ENCODE measurements around the gene TUBB4A. TPM values are rescaled to one million over a fixed set of nuclear protein-coding genes. Genes with fewer than 3 reads are reported as not detected.
"Not testable (repeated sequence)": the region's sequence is repeated elsewhere in the genome, so short reads cannot be mapped to it uniquely, and the experiment has no call there.

The TUBB4A gene
- 1 to 10 TPM; 2.5 to 3.0 TPM for total RNA-seq

DNA sequence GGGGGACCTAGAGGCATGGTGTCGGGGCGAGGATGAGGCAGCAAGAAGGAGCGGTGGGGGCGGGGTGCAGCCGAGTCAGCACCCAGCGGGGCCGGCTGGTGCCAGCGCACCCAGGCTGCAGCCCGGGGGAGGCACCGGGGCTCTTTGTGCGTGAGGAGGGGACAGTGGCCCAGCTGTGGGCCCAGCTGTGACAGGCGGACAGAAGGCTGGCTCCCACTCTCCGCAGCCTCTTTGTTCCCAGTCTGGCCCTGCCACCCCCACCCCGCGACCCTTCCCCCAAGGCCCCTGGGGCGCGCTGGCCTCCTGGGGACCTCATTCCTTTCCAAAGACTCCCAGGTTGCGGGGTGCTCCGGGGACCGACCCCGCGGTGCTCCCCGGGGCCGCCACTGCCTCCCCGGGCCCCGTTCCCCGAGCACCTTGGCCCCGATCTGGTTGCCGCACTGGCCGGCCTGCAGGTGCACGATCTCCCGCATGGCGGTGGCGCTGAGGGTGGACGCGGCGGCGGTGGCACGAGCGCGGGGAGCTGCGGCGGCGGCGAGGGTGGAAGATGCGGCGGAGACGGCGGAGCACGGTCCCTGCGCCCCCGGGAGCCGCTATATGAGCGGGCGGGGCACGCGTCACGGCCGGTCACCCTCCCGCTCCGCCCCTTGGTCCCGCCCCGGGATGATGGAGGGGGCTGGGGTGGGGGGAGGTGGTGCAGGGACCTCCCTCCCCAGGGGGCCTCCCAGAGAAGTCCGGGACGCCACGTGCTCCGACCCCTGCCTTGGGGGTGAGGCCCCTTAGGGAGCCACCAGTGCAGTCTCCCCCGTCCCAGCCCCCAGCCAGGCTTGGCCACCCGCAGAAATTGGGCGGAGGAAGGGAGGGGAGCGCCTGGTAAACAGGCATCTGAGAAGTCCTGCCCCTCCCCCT is at the start of gene TUBB4A:
TUBB4A (minus strand) TSS at position 570 of the 909 bp plus-strand sequence; CDS start at position 473, 97 bp downstream.
- peaks cover 15% of the 10 kb centered on the region for H3K27me3 Mint-ChIP-seq
- no peak within 1 kb of the TSS for H3K27ac Mint-ChIP-seq
- ChIA-PET POLR2A (interaction anchor here (1.2 to 2.5 kb wide), 3 partner anchors 12 to 50 kb away, joined by 3 to 7 read pairs (median 7); partner anchors contain the start of gene DENND1C), CTCF (interaction anchor here (0.7 kb wide), 1 partner anchor 18 kb away, joined by 3 read pairs; no protein-coding TSS in a partner anchor)
- H3K4me3 Mint-ChIP-seq: peak within 1 kb of the TSS; percentile 58
- no peaks in the 10 kb centered on the region for H3K36me3 Mint-ChIP-seq (ENCODE audit: low read depth)
- no peaks in the 10 kb centered on the region for H3K9me3 Mint-ChIP-seq
- DNase-seq: peak; percentile 50
- peaks cover 34% of the 10 kb centered on the region for H3K4me1 Mint-ChIP-seq

GRCh38 chr19:6551091-6551490 is 49.0 kb upstream of the TUBB4A start:
- H3K27me3 Mint-ChIP-seq: peaks cover 5% of the 10 kb centered on the region
- CTCF ChIA-PET: interaction anchor here (0.6 to 2.0 kb wide), 4 partner anchors 12 to 222 kb away, joined by 3 to 11 read pairs (median 4); partner anchors contain the start of gene VAV1
- no peaks in the 10 kb centered on the region for H3K36me3 Mint-ChIP-seq (ENCODE audit: low read depth)
- no peak for DNase-seq
- no peaks in the 10 kb centered on the region for H3K9me3 Mint-ChIP-seq
- POLR2A ChIA-PET: interaction anchor here (0.8 kb wide), 1 partner anchor 20 kb away, joined by 3 read pairs; the partner anchor contains the start of gene TNFSF9
- no peak overlapping the region for H3K27ac Mint-ChIP-seq
- H3K4me1 Mint-ChIP-seq: peaks cover 21% of the 10 kb centered on the region
- no peak overlapping the region for H3K4me3 Mint-ChIP-seq

GRCh38 chr19:6550679-6551078 is 48.6 kb upstream of the TUBB4A start:
- CTCF ChIA-PET: interaction anchor here (0.6 to 2.0 kb wide), 4 partner anchors 13 to 848 kb away, joined by 4 to 11 read pairs (median 4); partner anchors contain the start of gene VAV1

GRCh38 chr19:6543866-6544347 is 41.8 kb upstream of the TUBB4A start:
- Mint-ChIP-seq H3K4me1 (peaks cover 14% of the 10 kb centered on the region), H3K9me3 (no peaks in the 10 kb centered on the region), H3K4me3 (no peak overlapping the region), H3K36me3 (ENCODE audit: low read depth) (no peaks in the 10 kb centered on the region), H3K27me3 (peaks cover 9% of the 10 kb centered on the region), H3K27ac (no peak overlapping the region)
- POLR2A ChIA-PET: interaction anchor here (0.6 kb wide), 1 partner anchor 28 kb away, joined by 3 read pairs; no protein-coding TSS in a partner anchor
- no peak for DNase-seq
- CTCF ChIA-PET: no interaction called here

More at GRCh38 chr19:6550679-6551078, 48.6 kb upstream of the TUBB4A start:
- not testable (repeated sequence) for DNase-seq; H3K27me3 Mint-ChIP-seq; H3K36me3 Mint-ChIP-seq (ENCODE audit: low read depth); H3K27ac Mint-ChIP-seq; H3K4me3 Mint-ChIP-seq; H3K9me3 Mint-ChIP-seq
- POLR2A ChIA-PET: interaction anchor here (0.8 kb wide), 1 partner anchor 20 kb away, joined by 3 read pairs; the partner anchor contains the start of gene TNFSF9
- peaks cover 21% of the 10 kb centered on the region for H3K4me1 Mint-ChIP-seq

- Mint-ChIP-seq H3K27me3 (peaks cover 4% of the 10 kb centered on the region), H3K4me3 (no peak overlapping the region), H3K27ac (no peak overlapping the region), H3K36me3 (ENCODE audit: low read depth) (peaks cover under 1% of the 10 kb centered on the region), H3K9me3 (no peaks in the 10 kb centered on the region), H3K4me1 (peaks cover 31% of the 10 kb centered on the region)
- no peak for DNase-seq
- ChIA-PET POLR2A (no interaction called here), CTCF (interaction anchor here (0.7 to 1.2 kb wide), 2 partner anchors 9 to 91 kb away, joined by 3 to 5 read pairs; no protein-coding TSS in a partner anchor)
Measured at GRCh38 chr19:6540918-6541689, 39.0 kb upstream of the TUBB4A start.

GRCh38 chr19:6539514-6539913 is 37.4 kb upstream of the TUBB4A start:
- POLR2A ChIA-PET: no interaction called here
- no peak overlapping the region for H3K27ac Mint-ChIP-seq
- peaks cover 39% of the 10 kb centered on the region for H3K4me1 Mint-ChIP-seq
- DNase-seq: no peak
- H3K36me3 Mint-ChIP-seq (ENCODE audit: low read depth): peaks cover 7% of the 10 kb centered on the region
- H3K4me3 Mint-ChIP-seq: no peak overlapping the region
- H3K9me3 Mint-ChIP-seq: no peaks in the 10 kb centered on the region
- CTCF ChIA-PET: interaction anchor here (1.9 kb wide), 1 partner anchor 13 kb away, joined by 7 read pairs; no protein-coding TSS in a partner anchor
- peaks cover 3% of the 10 kb centered on the region for H3K27me3 Mint-ChIP-seq

- ChIA-PET POLR2A (interaction anchor here (0.6 to 1.4 kb wide), 9 partner anchors 16 to 836 kb away, joined by 3 read pairs; no protein-coding TSS in a partner anchor), CTCF (interaction anchor here (0.6 to 2.1 kb wide), 8 partner anchors 16 to 328 kb away, joined by 3 to 11 read pairs (median 4); partner anchors contain the start of gene TNFSF14)
- Mint-ChIP-seq H3K27me3 (peaks cover 17% of the 10 kb centered on the region), H3K4me1 (peaks cover 56% of the 10 kb centered on the region), H3K4me3 (no peak overlapping the region), H3K36me3 (ENCODE audit: low read depth) (peaks cover 11% of the 10 kb centered on the region), H3K27ac (peak overlapping the region; percentile 63), H3K9me3 (no peaks in the 10 kb centered on the region)
- no peak for DNase-seq
Measured at GRCh38 chr19:6535558-6536137, 33.5 kb upstream of the TUBB4A start.

DNA sequence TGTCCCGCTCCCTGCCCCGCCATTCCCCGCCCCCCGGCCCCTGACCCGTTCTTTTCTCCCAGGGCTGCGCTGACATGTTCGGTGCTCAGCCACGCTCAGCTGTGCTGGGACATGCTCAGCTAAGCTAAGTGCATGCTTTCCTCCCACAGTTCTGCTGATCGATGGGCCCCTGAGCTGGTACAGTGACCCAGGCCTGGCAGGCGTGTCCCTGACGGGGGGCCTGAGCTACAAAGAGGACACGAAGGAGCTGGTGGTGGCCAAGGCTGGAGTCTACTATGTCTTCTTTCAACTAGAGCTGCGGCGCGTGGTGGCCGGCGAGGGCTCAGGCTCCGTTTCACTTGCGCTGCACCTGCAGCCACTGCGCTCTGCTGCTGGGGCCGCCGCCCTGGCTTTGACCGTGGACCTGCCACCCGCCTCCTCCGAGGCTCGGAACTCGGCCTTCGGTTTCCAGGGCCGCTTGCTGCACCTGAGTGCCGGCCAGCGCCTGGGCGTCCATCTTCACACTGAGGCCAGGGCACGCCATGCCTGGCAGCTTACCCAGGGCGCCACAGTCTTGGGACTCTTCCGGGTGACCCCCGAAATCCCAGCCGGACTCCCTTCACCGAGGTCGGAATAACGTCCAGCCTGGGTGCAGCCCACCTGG is 32.5 kb upstream of the TUBB4A start:
- no peak for DNase-seq
- H3K4me3 Mint-ChIP-seq: no peak overlapping the region
- H3K4me1 Mint-ChIP-seq: peaks cover 67% of the 10 kb centered on the region

GRCh38 chr19:6533746-6534418 is 31.8 kb upstream of the TUBB4A start:
- POLR2A ChIA-PET: no interaction called here
- no peak for DNase-seq
- Mint-ChIP-seq H3K36me3 (ENCODE audit: low read depth) (peaks cover 11% of the 10 kb centered on the region), H3K9me3 (no peaks in the 10 kb centered on the region), H3K27me3 (peaks cover 32% of the 10 kb centered on the region), H3K27ac (no peak overlapping the region), H3K4me3 (no peak overlapping the region), H3K4me1 (peaks cover 68% of the 10 kb centered on the region)
- CTCF ChIA-PET: interaction anchor here (0.6 kb wide), 1 partner anchor 16 kb away, joined by 4 read pairs; no protein-coding TSS in a partner anchor

More for the DNA sequence above, 32.5 kb upstream of the TUBB4A start:
- Mint-ChIP-seq H3K9me3 (no peaks in the 10 kb centered on the region), H3K36me3 (ENCODE audit: low read depth) (peaks cover 11% of the 10 kb centered on the region), H3K27ac (no peak overlapping the region), H3K27me3 (peaks cover 27% of the 10 kb centered on the region)
- POLR2A ChIA-PET: interaction anchor here (1.4 kb wide), 1 partner anchor 29 kb away, joined by 3 read pairs; no protein-coding TSS in a partner anchor
- CTCF ChIA-PET: interaction anchor here (0.6 kb wide), 1 partner anchor 17 kb away, joined by 4 read pairs; no protein-coding TSS in a partner anchor

DNA sequence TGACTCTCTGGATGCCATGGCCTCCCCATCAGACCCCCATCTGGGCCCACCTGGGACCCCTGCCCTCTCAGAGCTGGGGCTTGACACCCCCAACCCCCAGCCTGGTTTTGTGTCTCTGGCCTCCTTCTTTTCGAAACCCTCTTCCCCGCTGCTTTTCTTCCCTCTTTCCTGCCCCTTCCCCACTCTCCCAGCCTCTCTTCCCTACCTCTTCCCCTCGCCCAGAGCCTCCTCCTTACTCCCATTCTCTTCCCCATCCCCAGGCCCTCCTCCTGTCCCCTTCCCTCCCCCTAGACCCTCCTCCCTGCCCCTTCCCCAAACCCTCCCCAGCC is 30.9 kb upstream of the TUBB4A start:
- peak overlapping the region; percentile 79 for H3K4me3 Mint-ChIP-seq
- no peak for DNase-seq
- ChIA-PET POLR2A (no interaction called here), CTCF (no interaction called here)
- H3K27ac Mint-ChIP-seq: no peak overlapping the region
- peaks cover 33% of the 10 kb centered on the region for H3K27me3 Mint-ChIP-seq
- peaks cover 11% of the 10 kb centered on the region for H3K36me3 Mint-ChIP-seq (ENCODE audit: low read depth)
- peaks cover 63% of the 10 kb centered on the region for H3K4me1 Mint-ChIP-seq
- H3K9me3 Mint-ChIP-seq: no peaks in the 10 kb centered on the region

GRCh38 chr19:6532244-6532999 is 30.3 kb upstream of the TUBB4A start:
- Mint-ChIP-seq H3K9me3 (no peaks in the 10 kb centered on the region), H3K4me1 (peaks cover 58% of the 10 kb centered on the region), H3K27me3 (peaks cover 36% of the 10 kb centered on the region), H3K4me3 (peak overlapping the region; percentile 79), H3K27ac (no peak overlapping the region), H3K36me3 (ENCODE audit: low read depth) (peaks cover 11% of the 10 kb centered on the region)
- DNase-seq: peak; percentile 39
- ChIA-PET CTCF (no interaction called here), POLR2A (no interaction called here)
